ENCODE measurements around the gene AHNAK. TPM values are rescaled to one million over a fixed set of nuclear protein-coding genes. Genes with fewer than 3 reads are reported as not detected.

Gene AHNAK
- total RNA-seq, 2 experiments from 2014 or later: 0.21 to 0.28 TPM

DNA sequence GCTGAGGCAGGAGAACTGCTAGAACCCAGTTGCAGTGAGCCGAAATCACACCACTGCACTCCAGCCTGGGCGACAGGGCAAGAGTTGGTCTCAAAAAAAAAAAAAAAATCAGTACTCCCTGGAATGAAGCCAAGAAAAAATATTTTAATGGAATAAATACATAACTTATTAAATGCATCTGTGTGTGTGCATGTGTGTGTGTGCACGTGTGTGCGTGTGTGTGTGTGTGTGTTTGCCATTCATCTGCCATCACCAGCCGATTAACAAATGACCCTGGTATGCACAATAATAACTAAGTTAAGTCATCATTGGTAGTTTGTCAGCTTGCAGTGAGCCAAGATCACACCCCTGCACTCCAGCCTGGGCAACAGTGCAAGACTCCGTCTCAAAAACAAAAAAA, 162.8 kb downstream of the AHNAK start:
- BruUV-seq (replicated peaks): no TSS peak
- Histone ChIP-seq H3K4me1 (ENCODE audit: insufficient read depth, low read length, poor library complexity, severe bottlenecking) (no peaks in the 10 kb centered on the region), H3K4me2 (ENCODE audit: low read length) (no peak overlapping the region), H2AFZ (ENCODE audit: low read length) (no peak overlapping the region), H3K27ac (ENCODE audit: low read depth, low read length, poor library complexity, severe bottlenecking) (no peak overlapping the region), H3K79me2 (ENCODE audit: insufficient read depth, low read depth, low read length) (no peaks in the 10 kb centered on the region), H4K20me1 (ENCODE audit: insufficient read depth, low read length) (no peaks in the 10 kb centered on the region), H3K4me3 (ENCODE audit: low read depth, low read length, poor library complexity, severe bottlenecking) (no peak overlapping the region), H3K9me3 (ENCODE audit: low read length) (no peaks in the 10 kb centered on the region), H3K36me3 (ENCODE audit: insufficient read depth, low read length) (no peaks in the 10 kb centered on the region), H3K9me2 (ENCODE audit: insufficient read depth, low read length) (no peaks in the 10 kb centered on the region)
- intact Hi-C loops (cut with micrococcal nuclease; ENCODE audit: unreplicated experiment): loop anchor here (2.0 kb wide), 1 partner anchor 17 kb away; no protein-coding TSS in a partner anchor
- CTCF ChIA-PET (ENCODE audit: unreplicated experiment): no interaction called here
- DNase-seq (ENCODE audit: low spot score): no peak
- TF ChIP-seq, protein P1, sequence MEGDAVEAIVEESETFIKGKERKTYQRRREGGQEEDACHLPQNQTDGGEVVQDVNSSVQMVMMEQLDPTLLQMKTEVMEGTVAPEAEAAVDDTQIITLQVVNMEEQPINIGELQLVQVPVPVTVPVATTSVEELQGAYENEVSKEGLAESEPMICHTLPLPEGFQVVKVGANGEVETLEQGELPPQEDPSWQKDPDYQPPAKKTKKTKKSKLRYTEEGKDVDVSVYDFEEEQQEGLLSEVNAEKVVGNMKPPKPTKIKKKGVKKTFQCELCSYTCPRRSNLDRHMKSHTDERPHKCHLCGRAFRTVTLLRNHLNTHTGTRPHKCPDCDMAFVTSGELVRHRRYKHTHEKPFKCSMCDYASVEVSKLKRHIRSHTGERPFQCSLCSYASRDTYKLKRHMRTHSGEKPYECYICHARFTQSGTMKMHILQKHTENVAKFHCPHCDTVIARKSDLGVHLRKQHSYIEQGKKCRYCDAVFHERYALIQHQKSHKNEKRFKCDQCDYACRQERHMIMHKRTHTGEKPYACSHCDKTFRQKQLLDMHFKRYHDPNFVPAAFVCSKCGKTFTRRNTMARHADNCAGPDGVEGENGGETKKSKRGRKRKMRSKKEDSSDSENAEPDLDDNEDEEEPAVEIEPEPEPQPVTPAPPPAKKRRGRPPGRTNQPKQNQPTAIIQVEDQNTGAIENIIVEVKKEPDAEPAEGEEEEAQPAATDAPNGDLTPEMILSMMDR (conservative IDR thresholded peaks at IDR 0.05; ENCODE audit: low read length): no peak
- TF ChIP-seq EZH2phosphoT487 (IDR thresholded peaks at IDR 0.05; ENCODE audit: borderline replicate concordance, low read depth, low read length): no peak
- POLR2A ChIA-PET: no interaction called here

Small RNA genes lying within 50 kb of the gene (microRNA-seq; reads per million reads assigned to microRNA genes)
- not detected for gene MIR6747 (ENCODE audit: borderline replicate concordance)

Small RNA genes lying within 50 kb of the gene (small RNA-seq; reads per million reads assigned to genes)
- gene EEF1G: not detected
- not detected for gene MIR6747

Other genes starting within 250 kb of the AHNAK start
- gene SCGB1D4, start 247.7 kb downstream of the AHNAK start, total RNA-seq (2014; rRNA removed; shearing (Covaris generic)): not detected in 2 replicates
- not detected in 2 replicates for gene SCGB1D4, start 247.7 kb downstream of the AHNAK start, total RNA-seq (2022)
- 9.2 and 15.9 TPM in 2 replicates for gene ASRGL1, start 209.4 kb downstream of the AHNAK start, total RNA-seq (2014; rRNA removed; shearing (Covaris generic))
- gene ASRGL1, start 209.4 kb downstream of the AHNAK start, total RNA-seq (2022): 7.9 and 10.2 TPM in 2 replicates
- not detected in 2 replicates for gene SCGB1A1, start 127.8 kb downstream of the AHNAK start, total RNA-seq (2014; rRNA removed; shearing (Covaris generic))
- gene SCGB1A1, start 127.8 kb downstream of the AHNAK start, total RNA-seq (2022): not detected in 2 replicates
- 2,328 and 2,651 TPM in 2 replicates for gene EEF1G, start 27.1 kb upstream of the AHNAK start, total RNA-seq (2014; rRNA removed; shearing (Covaris generic))
- gene EEF1G, start 27.1 kb upstream of the AHNAK start, total RNA-seq (2022): 1,778 and 1,903 TPM in 2 replicates
- gene TUT1, start 44.7 kb upstream of the AHNAK start, total RNA-seq (2014; rRNA removed; shearing (Covaris generic)): 15.6 and 22.5 TPM in 2 replicates
- gene TUT1, start 44.7 kb upstream of the AHNAK start, total RNA-seq (2022): 38.2 and 40.4 TPM in 2 replicates
- gene MTA2, start 55.1 kb upstream of the AHNAK start, total RNA-seq (2014; rRNA removed; shearing (Covaris generic)): 130 and 133 TPM in 2 replicates
- 162 and 174 TPM in 2 replicates for gene MTA2, start 55.1 kb upstream of the AHNAK start, total RNA-seq (2022)
- 41.2 and 52.8 TPM in 2 replicates for gene EML3, start 66.0 kb upstream of the AHNAK start, total RNA-seq (2014; rRNA removed; shearing (Covaris generic))
- gene EML3, start 66.0 kb upstream of the AHNAK start, total RNA-seq (2022): 81.6 and 92.6 TPM in 2 replicates
- 0.69 and 1.1 TPM in 2 replicates for gene ROM1, start 66.5 kb upstream of the AHNAK start, total RNA-seq (2014; rRNA removed; shearing (Covaris generic))
- 1.2 and 2.5 TPM in 2 replicates for gene ROM1, start 66.5 kb upstream of the AHNAK start, total RNA-seq (2022)
- 55.8 and 74.3 TPM in 2 replicates for gene B3GAT3, start 75.2 kb upstream of the AHNAK start, total RNA-seq (2014; rRNA removed; shearing (Covaris generic))
- gene B3GAT3, start 75.2 kb upstream of the AHNAK start, total RNA-seq (2022): 66.2 and 71.3 TPM in 2 replicates
- gene GANAB, start 99.8 kb upstream of the AHNAK start, total RNA-seq (2014; rRNA removed; shearing (Covaris generic)): 91.4 and 108 TPM in 2 replicates
- gene GANAB, start 99.8 kb upstream of the AHNAK start, total RNA-seq (2022): 205 and 217 TPM in 2 replicates
- 22.5 and 25.5 TPM in 2 replicates for gene INTS5, start 106.5 kb upstream of the AHNAK start, total RNA-seq (2014; rRNA removed; shearing (Covaris generic))
- 22.1 and 25.1 TPM in 2 replicates for gene INTS5, start 106.5 kb upstream of the AHNAK start, total RNA-seq (2022)
- 148 and 194 TPM in 2 replicates for gene C11orf98, start 118.4 kb upstream of the AHNAK start, total RNA-seq (2014; rRNA removed; shearing (Covaris generic))
- 84.4 and 105 TPM in 2 replicates for gene C11orf98, start 118.4 kb upstream of the AHNAK start, total RNA-seq (2022)
- gene CSKMT, start 118.5 kb upstream of the AHNAK start, total RNA-seq (2014; rRNA removed; shearing (Covaris generic)): 88.4 and 90.8 TPM in 2 replicates
- gene CSKMT, start 118.5 kb upstream of the AHNAK start, total RNA-seq (2022): 52.6 and 80.1 TPM in 2 replicates
- gene UQCC3, start 124.9 kb upstream of the AHNAK start, total RNA-seq (2014; rRNA removed; shearing (Covaris generic)): 40.0 and 40.3 TPM in 2 replicates
- gene UQCC3, start 124.9 kb upstream of the AHNAK start, total RNA-seq (2022): 13.1 and 15.5 TPM in 2 replicates
- 7.1 and 9.3 TPM in 2 replicates for gene LBHD1, start 125.5 kb upstream of the AHNAK start, total RNA-seq (2014; rRNA removed; shearing (Covaris generic))
- gene LBHD1, start 125.5 kb upstream of the AHNAK start, total RNA-seq (2022): 22.3 and 22.8 TPM in 2 replicates
- gene UBXN1, start 132.3 kb upstream of the AHNAK start, total RNA-seq (2014; rRNA removed; shearing (Covaris generic)): 101 and 123 TPM in 2 replicates
- gene UBXN1, start 132.3 kb upstream of the AHNAK start, total RNA-seq (2022): 129 and 140 TPM in 2 replicates
- 0.79 and 1.3 TPM in 2 replicates for gene LRRN4CL, start 142.7 kb upstream of the AHNAK start, total RNA-seq (2014; rRNA removed; shearing (Covaris generic))
- gene LRRN4CL, start 142.7 kb upstream of the AHNAK start, total RNA-seq (2022): 0.65 TPM in 2 replicates
- gene BSCL2, start 160.6 kb upstream of the AHNAK start, total RNA-seq (2014; rRNA removed; shearing (Covaris generic)): 20.7 and 21.6 TPM in 2 replicates
- gene BSCL2, start 160.6 kb upstream of the AHNAK start, total RNA-seq (2022): 46.2 and 46.7 TPM in 2 replicates
- not detected in 2 replicates for gene GNG3, start 160.9 kb upstream of the AHNAK start, total RNA-seq (2014; rRNA removed; shearing (Covaris generic))
- not detected in 2 replicates for gene GNG3, start 160.9 kb upstream of the AHNAK start, total RNA-seq (2022)
- 8.3 and 19.2 TPM in 2 replicates for gene HNRNPUL2, start 180.7 kb upstream of the AHNAK start, total RNA-seq (2014; rRNA removed; shearing (Covaris generic))
- 59.2 and 64.4 TPM in 2 replicates for gene HNRNPUL2, start 180.7 kb upstream of the AHNAK start, total RNA-seq (2022)
- 36.7 and 51.7 TPM in 2 replicates for gene TTC9C, start 181.7 kb upstream of the AHNAK start, total RNA-seq (2014; rRNA removed; shearing (Covaris generic))
- 70.2 and 75.1 TPM in 2 replicates for gene TTC9C, start 181.7 kb upstream of the AHNAK start, total RNA-seq (2022)
- gene ZBTB3, start 207.4 kb upstream of the AHNAK start, total RNA-seq (2014; rRNA removed; shearing (Covaris generic)): 11.1 and 11.8 TPM in 2 replicates
- gene ZBTB3, start 207.4 kb upstream of the AHNAK start, total RNA-seq (2022): 10.7 and 11.3 TPM in 2 replicates
- gene POLR2G, start 214.8 kb upstream of the AHNAK start, total RNA-seq (2014; rRNA removed; shearing (Covaris generic)): 108 and 118 TPM in 2 replicates
- 115 and 118 TPM in 2 replicates for gene POLR2G, start 214.8 kb upstream of the AHNAK start, total RNA-seq (2022)
- gene TAF6L, start 224.6 kb upstream of the AHNAK start, total RNA-seq (2014; rRNA removed; shearing (Covaris generic)): 23.7 and 26.1 TPM in 2 replicates
- gene TAF6L, start 224.6 kb upstream of the AHNAK start, total RNA-seq (2022): 24.1 and 29.9 TPM in 2 replicates
- gene TMEM179B, start 240.6 kb upstream of the AHNAK start, total RNA-seq (2014; rRNA removed; shearing (Covaris generic)): 22.8 and 33.1 TPM in 2 replicates
- gene TMEM179B, start 240.6 kb upstream of the AHNAK start, total RNA-seq (2022): 18.6 and 21.5 TPM in 2 replicates
- gene TMEM223, start 245.2 kb upstream of the AHNAK start, total RNA-seq (2014; rRNA removed; shearing (Covaris generic)): 32.6 and 42.9 TPM in 2 replicates
- gene TMEM223, start 245.2 kb upstream of the AHNAK start, total RNA-seq (2022): 15.8 and 24.4 TPM in 2 replicates

Data from OCI-LY7 (cell line).